Measurements from ENCODE around the gene ZFP64.

GRCh38 chr20:52152921-52153320 is 38.7 kb downstream of the ZFP64 start:
- TF ChIP-seq CTCF (IDR thresholded peaks at IDR 0.05; ENCODE audit: low read depth, low read length) (no peak), POLR2A (IDR thresholded peaks at IDR 0.05; ENCODE audit: extremely low read depth, insufficient read length) (no peak), MAX (IDR thresholded peaks at IDR 0.05; ENCODE audit: low read depth, low read length) (no peak)
